Activated CD8-positive, alpha-beta memory T cell treated with anti-CD3 and anti-CD28 coated beads, Interleukin-2, amount 50 U/mL, for 1 hour (primary cell): ENCODE results near the gene INHBE.
"Not testable (repeated sequence)": the region's sequence is repeated elsewhere in the genome, so short reads cannot be mapped to it uniquely, and the experiment has no call there.

ENCODE experiments used
- DNase-seq: peaks from one replicate; pipeline ENCODE4 v3.0.0-alpha.2; 2020; ENCODE audit errors: extremely low read depth

Gene INHBE

DNA sequence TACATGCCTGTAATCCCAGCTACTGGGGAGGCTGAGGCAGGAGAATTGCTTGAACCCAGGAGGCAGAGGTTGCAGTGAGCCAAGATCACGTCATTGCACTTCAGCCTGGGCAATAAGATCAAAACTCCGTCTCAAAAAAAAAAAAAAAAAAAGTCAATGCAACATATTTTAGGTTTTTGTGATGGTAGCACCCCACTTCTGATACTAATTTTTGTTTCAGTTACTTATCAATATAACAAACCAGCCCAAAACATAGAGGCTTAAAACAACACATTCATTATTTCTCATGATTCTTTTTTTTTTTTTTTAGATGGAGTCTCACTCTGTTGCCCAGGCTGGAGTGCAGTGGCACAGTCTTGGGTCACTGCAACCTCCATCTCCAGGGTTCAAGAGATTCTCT lies 13.7 kb upstream of the INHBE start:
- not testable (repeated sequence) for DNase-seq

DNA sequence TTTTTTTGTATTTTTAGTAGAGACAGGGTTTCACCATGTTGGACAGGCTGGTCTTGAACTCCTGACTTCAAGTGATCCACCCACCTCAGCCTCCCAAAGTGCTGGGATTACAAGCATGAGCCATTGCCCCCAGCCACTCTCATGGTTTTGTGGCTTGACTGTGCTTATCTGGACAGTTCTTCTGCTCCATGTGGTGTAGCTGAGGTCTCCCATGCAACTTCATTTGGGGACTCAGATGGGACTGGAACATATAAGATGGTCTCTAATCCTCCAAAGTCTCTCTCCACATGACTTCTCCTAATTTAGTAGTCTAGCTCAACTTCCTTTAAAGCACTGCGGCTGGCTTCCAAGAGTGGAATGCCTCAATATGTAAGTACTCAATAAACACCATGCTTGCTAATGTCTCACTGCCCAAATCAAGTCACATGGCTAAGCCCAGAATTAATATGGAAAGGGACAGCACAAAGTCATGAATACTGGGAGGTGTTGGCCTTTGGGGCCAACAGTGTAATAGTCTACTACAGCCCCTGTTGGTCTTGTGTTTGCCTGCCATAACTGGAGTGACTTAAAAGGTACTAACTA lies 13.2 kb upstream of the INHBE start:
- no peak for DNase-seq

DNA sequence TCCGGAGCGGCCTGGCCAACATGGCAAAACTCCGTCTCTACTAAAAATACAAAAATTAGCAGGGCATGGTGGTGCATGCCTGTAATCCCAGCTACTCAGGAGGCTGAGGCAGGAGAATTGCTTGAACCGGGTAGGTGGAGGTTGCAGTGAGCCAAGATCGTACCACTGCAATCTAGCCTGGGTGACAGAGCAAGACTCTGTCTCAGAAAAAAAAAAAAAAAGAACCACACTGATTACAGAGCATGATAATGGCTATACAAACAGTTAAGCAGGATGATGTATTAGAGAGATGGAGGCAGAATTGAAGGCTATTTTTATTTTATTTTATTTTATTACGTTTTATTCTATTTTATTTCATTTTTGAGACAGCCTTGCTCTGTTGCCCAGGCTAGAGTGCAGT lies 10.8 kb upstream of the INHBE start:
- not testable (repeated sequence) for DNase-seq

DNA sequence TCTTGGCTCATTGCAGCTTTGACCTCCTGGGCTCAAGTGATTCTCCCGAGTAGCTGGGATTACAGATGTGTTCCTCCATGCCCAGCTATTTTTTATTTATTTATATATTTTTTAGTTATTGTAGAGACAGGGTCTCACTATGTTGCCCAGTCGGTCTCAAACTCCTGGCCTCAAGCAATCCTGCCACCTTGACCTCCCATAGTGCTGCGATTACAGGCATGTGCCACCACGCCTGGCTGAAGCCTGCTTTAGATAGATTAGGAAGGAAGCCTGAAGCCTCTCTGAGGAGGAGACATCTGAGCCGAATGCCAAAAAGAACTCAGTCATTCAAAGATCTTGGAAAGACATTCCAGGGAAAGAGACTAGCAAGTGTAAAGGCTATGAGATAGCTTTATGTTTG lies 10.4 kb upstream of the INHBE start:
- no peak for DNase-seq

DNA sequence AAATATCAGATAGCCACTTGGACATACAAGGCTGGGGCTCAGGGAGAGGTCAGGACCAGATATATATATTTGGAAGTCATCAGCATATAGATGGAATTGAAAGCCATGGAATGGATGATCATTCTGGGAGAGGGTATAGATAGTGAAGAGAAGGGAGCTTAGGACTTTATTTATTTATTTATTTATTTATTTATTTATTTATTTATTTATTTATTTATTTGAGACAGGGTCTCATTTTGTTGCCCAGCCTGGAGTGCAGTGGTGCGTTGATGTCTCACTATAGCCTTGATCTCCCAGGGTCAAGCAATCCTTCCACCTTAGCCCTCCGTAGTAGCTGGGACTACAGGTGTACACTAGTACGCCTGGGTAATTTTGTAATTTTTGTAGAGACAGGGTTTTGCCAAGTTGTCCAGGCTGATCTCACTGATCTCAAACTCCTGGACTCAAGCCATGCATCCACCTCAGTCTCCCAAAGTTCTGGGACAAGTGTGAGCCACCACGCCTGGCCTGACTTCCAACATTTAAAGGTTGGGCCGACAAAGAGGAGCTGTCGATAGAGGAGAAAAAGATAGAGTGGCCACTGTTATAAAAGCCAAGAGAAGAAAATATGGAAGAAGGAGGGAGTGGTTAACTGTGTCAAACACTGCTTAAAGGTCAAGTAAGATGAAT lies 8.7 kb upstream of the INHBE start:
- DNase-seq, result no peak

DNA sequence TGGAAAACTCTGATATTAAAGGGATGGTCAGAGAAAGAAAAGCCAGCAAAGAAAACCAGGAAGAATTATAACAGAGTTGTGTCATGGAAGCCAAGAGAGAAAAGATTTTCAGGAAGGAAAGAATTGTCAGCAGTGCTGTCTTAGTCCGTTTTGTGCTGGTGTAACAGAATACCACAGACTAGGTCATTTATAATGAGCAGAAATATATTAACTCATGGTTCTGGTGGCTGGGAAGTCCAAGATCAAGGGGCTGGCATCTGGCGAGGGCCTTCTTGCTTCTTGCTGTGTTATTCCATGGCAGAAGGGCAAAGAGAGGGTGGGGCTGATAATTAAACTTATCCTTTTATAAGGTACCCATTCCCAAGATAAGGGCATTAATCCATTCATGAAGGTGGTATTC lies 6.4 kb upstream of the INHBE start:
- no peak for DNase-seq

DNA sequence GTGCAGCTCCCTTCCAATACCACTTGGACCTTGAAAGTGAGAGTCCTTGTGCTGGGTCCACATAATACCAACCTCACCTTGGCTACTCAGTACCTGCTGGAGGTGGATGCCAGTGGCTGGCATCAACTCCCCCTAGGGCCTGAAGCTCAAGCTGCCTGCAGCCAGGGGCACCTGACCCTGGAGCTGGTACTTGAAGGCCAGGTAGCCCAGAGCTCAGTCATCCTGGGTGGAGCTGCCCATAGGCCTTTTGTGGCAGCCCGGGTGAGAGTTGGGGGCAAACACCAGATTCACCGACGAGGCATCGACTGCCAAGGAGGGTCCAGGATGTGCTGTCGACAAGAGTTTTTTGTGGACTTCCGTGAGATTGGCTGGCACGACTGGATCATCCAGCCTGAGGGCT lies 5.7 kb upstream of the INHBE start:
- DNase-seq, result no peak

DNA sequence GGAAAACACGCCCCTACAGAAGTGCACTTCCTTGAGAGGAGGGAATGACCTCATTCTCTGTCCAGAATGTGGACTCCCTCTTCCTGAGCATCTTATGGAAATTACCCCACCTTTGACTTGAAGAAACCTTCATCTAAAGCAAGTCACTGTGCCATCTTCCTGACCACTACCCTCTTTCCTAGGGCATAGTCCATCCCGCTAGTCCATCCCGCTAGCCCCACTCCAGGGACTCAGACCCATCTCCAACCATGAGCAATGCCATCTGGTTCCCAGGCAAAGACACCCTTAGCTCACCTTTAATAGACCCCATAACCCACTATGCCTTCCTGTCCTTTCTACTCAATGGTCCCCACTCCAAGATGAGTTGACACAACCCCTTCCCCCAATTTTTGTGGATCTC lies 5.0 kb upstream of the INHBE start:
- DNase-seq, result no peak

DNA sequence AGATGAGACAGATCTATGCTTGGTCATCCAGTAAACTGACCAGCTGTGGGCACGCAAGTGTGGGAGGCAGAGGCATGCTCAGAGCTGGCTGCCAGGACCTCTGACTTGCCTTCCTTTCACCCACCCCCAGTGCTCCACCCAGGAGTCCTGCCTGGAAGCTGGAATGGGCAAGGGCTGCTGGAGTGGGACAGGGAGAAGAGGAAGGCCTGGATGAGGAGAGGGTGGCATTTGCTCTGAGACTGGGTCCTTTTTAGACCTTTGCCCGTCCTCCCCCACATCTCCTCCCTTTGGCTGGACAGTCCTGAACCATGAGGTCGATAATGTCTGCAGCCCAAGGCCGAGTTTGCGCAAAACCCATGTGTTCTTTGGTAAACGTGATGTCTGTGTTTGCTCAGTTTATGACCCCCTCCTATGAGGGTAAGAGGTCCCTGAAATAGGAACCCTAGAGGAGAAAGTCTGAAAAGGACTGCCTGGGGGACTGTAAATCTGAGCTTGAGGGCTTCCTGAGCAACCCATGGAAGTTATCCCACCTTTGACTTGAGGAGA lies 3.8 kb upstream of the INHBE start:
- DNase-seq, result no peak

DNA sequence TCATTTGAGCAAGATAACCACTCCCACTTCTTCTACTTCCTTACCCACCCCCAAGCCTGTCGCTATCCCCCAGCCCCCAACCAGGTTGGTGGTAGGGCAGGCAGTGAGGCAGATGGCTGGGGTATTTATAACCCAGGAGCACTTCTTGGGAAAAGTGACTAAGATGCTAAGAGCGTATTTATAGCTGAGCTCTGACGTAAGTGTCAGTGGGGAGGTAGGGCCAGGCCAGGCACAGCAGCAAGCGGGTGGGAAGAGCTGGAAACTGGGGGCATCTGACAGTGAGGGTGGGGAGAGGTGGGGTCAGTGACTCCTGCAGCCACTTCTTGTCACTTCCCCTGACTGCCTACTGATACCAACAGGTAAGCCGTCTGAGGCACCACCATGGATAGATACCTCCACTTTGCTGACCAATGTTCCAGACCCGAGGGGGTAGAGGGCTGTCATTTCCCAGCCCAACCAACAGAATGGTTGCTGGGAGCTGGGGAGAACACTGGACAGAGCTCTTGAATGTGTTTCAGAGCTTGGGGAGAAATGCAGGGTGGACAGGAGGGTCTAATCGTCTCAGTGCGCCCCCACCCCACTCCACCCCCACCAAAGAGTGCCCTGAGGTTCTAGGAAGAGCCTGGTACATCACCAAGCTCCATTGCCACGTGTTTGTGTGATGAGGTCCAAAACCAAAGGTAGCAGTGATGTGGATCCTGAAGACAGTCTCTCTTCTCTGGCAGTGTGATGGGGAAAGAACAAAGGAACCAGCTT lies 2.7 kb upstream of the INHBE start:
- DNase-seq, result no peak

DNA sequence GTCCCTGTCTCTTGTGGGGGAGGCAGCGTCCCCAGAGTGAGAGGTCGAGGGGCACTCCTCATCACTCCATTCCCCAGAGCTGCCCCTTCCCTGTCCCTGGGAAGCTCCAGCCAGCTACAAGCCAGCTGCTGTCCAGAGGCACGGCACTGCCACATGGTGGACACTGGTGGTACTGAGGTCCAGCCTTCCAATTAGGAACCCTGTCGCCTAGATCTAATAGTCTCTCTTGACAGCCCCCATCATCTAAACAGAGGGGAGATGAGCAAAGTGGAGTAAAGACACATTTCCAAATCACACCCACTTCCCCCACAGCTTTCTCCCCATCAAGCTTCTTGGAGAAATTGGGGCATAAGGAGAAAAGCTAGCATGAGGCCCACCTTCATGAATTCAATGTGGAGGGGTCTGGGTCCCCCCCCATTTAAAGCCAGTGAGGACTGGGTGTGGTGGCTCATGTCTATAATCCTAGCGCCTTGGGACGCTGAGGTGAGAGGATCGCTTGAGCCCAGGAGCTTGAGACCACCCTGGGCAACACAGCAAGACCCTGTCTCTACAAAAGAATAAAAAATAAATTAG lies 2.1 kb upstream of the INHBE start:
- DNase-seq, result no peak

DNA sequence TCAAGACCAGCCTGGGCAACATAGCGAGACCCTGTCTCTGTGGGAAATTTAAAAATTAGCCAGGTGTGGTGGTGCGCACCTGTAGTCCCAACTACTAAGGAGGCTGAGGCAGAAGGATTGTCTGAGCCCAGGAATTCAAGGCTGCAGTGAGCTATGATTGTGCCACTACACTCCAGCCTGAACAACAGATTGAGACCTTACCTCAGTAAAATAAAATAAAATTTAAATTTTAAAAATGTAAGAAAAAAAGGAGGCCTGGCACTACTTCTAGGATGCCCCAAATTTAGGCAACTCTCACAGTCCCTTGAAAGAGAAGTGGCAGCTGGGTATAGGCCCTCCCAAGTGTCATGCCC lies 918 bp upstream of the INHBE start:
- DNase-seq, result no peak

DNA sequence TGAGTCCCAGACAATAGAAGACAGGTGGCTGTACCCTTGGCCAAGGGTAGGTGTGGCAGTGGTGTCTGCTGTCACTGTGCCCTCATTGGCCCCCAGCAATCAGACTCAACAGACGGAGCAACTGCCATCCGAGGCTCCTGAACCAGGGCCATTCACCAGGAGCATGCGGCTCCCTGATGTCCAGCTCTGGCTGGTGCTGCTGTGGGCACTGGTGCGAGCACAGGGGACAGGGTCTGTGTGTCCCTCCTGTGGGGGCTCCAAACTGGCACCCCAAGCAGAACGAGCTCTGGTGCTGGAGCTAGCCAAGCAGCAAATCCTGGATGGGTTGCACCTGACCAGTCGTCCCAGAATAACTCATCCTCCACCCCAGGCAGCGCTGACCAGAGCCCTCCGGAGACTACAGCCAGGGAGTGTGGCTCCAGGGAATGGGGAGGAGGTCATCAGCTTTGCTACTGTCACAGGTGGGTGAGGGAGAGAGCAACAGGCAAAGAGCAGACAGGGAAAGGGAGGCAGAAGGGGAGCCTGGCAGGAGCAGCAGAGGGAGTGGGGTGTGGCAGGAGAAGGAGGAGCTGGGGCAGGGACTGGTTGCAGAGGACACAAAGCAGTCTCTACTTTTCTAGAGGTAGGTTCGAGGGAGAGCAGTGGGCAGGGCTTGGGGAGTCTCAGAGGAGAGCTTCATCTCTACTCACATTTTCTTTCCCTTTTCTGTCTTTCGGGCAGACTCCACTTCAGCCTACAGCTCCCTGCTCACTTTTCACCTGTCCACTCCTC lies 452 bp downstream of the INHBE start:
- no peak for DNase-seq

DNA sequence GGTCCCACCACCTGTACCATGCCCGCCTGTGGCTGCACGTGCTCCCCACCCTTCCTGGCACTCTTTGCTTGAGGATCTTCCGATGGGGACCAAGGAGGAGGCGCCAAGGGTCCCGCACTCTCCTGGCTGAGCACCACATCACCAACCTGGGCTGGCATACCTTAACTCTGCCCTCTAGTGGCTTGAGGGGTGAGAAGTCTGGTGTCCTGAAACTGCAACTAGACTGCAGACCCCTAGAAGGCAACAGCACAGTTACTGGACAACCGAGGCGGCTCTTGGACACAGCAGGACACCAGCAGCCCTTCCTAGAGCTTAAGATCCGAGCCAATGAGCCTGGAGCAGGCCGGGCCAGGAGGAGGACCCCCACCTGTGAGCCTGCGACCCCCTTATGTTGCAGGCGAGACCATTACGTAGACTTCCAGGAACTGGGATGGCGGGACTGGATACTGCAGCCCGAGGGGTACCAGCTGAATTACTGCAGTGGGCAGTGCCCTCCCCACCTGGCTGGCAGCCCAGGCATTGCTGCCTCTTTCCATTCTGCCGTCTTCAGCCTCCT lies 1.1 kb downstream of the INHBE start:
- no peak for DNase-seq

DNA sequence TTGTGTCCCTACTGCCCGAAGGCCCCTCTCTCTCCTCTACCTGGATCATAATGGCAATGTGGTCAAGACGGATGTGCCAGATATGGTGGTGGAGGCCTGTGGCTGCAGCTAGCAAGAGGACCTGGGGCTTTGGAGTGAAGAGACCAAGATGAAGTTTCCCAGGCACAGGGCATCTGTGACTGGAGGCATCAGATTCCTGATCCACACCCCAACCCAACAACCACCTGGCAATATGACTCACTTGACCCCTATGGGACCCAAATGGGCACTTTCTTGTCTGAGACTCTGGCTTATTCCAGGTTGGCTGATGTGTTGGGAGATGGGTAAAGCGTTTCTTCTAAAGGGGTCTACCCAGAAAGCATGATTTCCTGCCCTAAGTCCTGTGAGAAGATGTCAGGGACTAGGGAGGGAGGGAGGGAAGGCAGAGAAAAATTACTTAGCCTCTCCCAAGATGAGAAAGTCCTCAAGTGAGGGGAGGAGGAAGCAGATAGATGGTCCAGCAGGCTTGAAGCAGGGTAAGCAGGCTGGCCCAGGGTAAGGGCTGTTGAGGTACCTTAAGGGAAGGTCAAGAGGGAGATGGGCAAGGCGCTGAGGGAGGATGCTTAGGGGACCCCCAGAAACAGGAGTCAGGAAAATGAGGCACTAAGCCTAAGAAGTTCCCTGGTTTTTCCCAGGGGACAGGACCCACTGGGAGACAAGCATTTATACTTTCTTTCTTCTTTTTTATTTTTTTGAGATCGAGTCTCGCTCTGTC lies 1.8 kb downstream of the INHBE start:
- DNase-seq, result no peak

DNA sequence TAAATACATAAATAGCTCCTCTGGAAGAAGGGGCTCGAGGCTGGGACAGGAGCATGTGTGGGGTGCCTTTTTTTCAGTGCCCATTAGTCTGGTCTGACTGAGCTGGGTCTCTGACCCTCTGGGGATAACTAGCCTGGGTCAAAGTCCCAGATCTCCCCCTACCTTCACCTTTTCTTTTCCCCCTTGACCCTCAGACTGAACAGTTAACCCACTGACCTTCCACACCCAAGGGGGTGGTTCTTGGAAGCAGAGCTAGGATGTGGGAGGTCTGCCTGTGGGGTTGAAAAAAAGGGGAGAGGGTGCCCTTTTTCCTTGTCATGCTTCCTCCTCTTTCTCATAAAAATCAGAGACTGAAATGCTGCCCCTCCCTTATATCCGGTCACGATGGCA lies 3.6 kb downstream of the INHBE start:
- no peak for DNase-seq

DNA sequence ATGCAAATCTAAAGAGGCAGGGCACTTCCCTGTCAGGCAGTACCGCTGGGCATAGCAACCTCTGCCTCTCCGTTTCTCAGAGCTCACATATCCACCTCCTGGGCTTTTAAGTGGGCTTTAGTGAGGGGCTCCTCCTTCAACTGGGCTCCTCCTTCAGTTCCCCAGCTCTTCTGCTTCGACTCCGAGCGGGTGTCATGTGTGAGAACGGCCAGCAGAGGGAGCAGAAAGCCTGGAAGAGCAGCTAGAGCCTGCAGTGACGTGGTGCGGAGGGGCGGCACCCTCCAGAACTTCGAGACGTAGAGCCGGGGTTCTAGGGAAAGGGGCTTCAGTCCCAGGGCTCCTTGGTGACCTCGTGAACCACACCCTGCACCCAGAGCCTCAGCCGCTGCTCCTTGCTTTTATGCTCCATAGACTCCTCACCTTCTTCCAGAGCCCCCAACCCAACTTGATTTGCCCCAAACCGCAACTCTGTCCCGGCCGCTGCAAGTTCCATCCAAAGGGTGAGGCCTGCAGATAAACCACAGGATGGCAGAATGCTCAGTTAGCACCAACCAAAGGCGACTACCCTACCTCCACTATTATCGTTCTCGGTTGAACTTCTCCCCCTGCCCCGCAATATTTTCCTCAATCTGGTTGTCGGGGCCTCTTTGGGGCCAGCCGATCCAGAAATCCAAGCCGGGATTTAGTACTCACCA lies 4.1 kb downstream of the INHBE start:
- peak; percentile 85 for DNase-seq

DNA sequence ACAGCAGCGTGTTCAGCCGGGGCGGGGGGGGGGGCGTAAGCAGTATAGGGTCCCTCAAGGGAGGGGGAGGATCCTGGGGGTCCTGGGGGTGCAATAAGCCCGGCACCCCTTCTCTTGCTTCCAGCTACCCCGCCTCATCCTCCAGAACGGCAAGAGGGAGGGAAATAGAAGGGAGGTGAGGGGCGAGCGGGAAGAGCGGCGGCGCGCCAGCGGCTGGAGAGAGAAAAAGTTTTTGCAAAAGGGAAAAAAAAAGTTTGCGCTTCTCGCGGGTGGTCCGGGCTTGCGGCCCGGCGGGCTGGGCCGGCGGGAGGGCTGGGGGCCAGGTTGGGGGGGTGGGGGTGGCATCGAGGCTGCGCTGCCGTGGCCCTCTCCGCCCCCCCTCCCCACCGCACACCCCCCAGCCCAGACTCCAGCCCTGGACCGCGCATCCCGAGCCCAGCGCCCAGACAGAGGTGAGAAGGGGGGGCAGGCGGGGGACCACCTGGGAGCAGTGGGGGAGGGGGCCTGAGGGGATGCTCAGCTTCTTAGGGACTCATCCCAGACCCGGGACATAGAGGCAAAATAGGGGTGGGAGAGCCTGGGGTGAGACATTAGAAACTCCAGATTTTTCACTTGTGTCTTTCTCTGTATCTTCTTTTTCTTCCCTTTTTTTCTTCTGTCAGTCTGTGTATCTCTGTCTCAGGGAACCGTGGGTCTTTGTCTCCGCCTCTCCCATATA lies 4.8 kb downstream of the INHBE start, which contains the start of gene GLI1:
GLI1 (plus strand) TSS at position 36 of the 718 bp plus-strand sequence. CDS start 3,907 bp downstream, outside the sequence.
- DNase-seq, result no peak

DNA sequence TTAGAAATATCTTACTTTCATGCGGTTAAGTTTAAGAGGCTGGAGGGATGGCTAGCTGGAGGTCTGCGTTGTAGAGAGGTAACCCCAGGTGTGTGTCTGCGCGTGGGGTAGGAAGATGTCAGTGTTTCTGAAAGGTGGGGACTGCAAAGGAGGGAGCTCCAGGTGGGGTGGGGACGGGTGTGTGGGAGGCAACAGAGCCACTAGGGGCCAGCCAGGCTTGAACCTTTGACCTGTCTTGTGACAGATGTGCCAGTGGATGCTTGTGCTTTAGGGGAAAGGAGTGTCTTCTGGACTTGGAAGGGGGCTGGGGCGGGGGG lies 5.3 kb downstream of the INHBE start:
- no peak for DNase-seq

DNA sequence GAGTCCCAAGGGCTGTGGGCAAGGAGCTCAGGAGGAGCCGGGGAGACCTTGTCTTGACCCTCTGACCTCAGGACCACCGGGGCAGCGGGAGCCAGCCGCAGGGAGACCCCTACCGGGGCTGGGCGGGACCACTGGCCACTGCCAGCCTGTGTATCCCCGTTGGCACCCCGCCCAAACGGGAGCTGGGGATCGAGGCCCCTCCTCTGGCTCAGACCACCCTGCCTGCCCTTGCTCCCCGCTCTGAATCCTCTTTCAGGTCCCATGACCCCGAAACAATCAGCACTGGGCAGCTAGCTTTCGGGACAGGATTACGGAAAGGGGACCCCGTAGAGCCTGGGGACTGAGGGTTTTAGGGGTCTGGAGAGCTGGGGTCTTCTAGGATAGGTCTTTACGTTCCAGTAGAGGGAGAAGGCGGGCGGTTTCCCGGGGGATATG lies 5.8 kb downstream of the INHBE start:
- no peak for DNase-seq
